A673 (cell line): ENCODE results near the gene UBE2Q1.

Experiments used
- EZH2 ChIP-seq: fragments of 200-600 bp; sonication (generic); IDR thresholded peaks from 2 replicates; pipeline ENCODE4 v1.6.1; 2017; ENCODE audit warnings: borderline replicate concordance, low read depth, mild to moderate bottlenecking, mixed read lengths, antibody characterized with exemption, low read length; ENCODE audit not compliant: poor library complexity, severe bottlenecking
- TF ChIP-seq, protein P1 (sequence below): fragments of 300-800, 200-600 bp; sonication (generic); conservative IDR thresholded peaks from 2 replicates; pipeline ENCODE4 v1.5.1; 2017; ENCODE audit warnings: low read depth, mild to moderate bottlenecking, antibody characterized with exemption, low read length, moderate library complexity, mixed read lengths

- TF ChIP-seq EZH2: no peak
- TF ChIP-seq, protein P1, sequence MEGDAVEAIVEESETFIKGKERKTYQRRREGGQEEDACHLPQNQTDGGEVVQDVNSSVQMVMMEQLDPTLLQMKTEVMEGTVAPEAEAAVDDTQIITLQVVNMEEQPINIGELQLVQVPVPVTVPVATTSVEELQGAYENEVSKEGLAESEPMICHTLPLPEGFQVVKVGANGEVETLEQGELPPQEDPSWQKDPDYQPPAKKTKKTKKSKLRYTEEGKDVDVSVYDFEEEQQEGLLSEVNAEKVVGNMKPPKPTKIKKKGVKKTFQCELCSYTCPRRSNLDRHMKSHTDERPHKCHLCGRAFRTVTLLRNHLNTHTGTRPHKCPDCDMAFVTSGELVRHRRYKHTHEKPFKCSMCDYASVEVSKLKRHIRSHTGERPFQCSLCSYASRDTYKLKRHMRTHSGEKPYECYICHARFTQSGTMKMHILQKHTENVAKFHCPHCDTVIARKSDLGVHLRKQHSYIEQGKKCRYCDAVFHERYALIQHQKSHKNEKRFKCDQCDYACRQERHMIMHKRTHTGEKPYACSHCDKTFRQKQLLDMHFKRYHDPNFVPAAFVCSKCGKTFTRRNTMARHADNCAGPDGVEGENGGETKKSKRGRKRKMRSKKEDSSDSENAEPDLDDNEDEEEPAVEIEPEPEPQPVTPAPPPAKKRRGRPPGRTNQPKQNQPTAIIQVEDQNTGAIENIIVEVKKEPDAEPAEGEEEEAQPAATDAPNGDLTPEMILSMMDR: no peak
Measured at GRCh38 chr1:154590756-154591155, 32.3 kb upstream of the UBE2Q1 start.
